Mesenchymal stem cell (in vitro differentiated cells and primary cell): Measurements from ENCODE around the gene BSG. TPM values are rescaled to one million over a fixed set of nuclear protein-coding genes. Genes with fewer than 3 reads are reported as not detected.

ENCODE experiments used
- DNase-seq: peaks from one replicate; pipeline ENCODE4 v3.0.0-alpha.2; 2013
- H2AFZ ChIP-seq: one replicate; pipeline ENCODE4 v1.6.1; 2013; ENCODE audit warnings: low read depth, mild to moderate bottlenecking, control low read depth, inconsistent platforms, low read length, moderate library complexity
- H2AK5ac ChIP-seq: 2 replicates; pipeline ENCODE4 v1.6.1; 2013; ENCODE audit warnings: low read length, moderate library complexity, mild to moderate bottlenecking, inconsistent platforms; ENCODE audit not compliant: severe bottlenecking
- H2BK120ac ChIP-seq: one replicate; pipeline ENCODE4 v1.6.1; 2013; ENCODE audit warnings: low read depth, mild to moderate bottlenecking, inconsistent platforms, low read length, moderate library complexity
- H2BK12ac ChIP-seq, 2 experiments: one replicate each; pipeline ENCODE4 v1.6.1; 2013; ENCODE audit warnings: inconsistent platforms in 2 of 2, low read length in 2 of 2, mild to moderate bottlenecking in 2 of 2, moderate library complexity in 2 of 2, control low read depth in 1 of 2
- H2BK15ac ChIP-seq: one replicate; pipeline ENCODE4 v1.6.1; 2013; ENCODE audit warnings: mild to moderate bottlenecking, low read depth, inconsistent platforms; ENCODE audit not compliant: poor library complexity, severe bottlenecking
- H2BK5ac ChIP-seq: 2 replicates; pipeline ENCODE4 v1.6.1; 2013; ENCODE audit warnings: low read depth, mild to moderate bottlenecking, low read length, control low read depth, inconsistent platforms; ENCODE audit not compliant: poor library complexity, severe bottlenecking
- H3K14ac ChIP-seq, 2 experiments: one replicate each; pipeline ENCODE4 v1.6.1; 2013; ENCODE audit warnings: inconsistent platforms in 2 of 2, low read length in 2 of 2, control low read depth in 1 of 2, mild to moderate bottlenecking in 1 of 2, moderate library complexity in 1 of 2
- H3K18ac ChIP-seq, 2 experiments: one replicate each; pipeline ENCODE4 v1.6.1; 2013; ENCODE audit warnings: inconsistent platforms in 2 of 2, low read length in 2 of 2, control low read depth in 1 of 2, low read depth in 1 of 2, mild to moderate bottlenecking in 1 of 2
- H3K23ac ChIP-seq, 2 experiments: one replicate each; pipeline ENCODE4 v1.6.1; 2013; ENCODE audit warnings: inconsistent platforms in 2 of 2, low read length in 2 of 2, mild to moderate bottlenecking in 2 of 2, moderate library complexity in 2 of 2, control low read depth in 1 of 2
- H3K27ac ChIP-seq: 2 replicates; pipeline ENCODE4 v1.5.1; 2013; ENCODE audit warnings: mild to moderate bottlenecking, moderate library complexity, low read length, control low read depth, inconsistent platforms; ENCODE audit not compliant: poor library complexity, severe bottlenecking
- H3K27me3 ChIP-seq, 2 experiments: 2 replicates each; pipeline versions ENCODE4 v1.6.1 to v1.7.0; 2013; ENCODE audit warnings: low read length in 2 of 2, mild to moderate bottlenecking in 2 of 2, moderate library complexity in 2 of 2, control low read depth in 1 of 2, inconsistent platforms in 1 of 2; ENCODE audit not compliant: control insufficient read depth in 1 of 2, insufficient read depth in 1 of 2
- H3K36me3 ChIP-seq, 2 experiments: 2 replicates each; pipeline versions ENCODE4 v1.6.1 to v1.7.0; 2013; ENCODE audit warnings: low read length in 2 of 2, control low read depth in 1 of 2, inconsistent platforms in 1 of 2, low read depth in 1 of 2, mild to moderate bottlenecking in 1 of 2; ENCODE audit not compliant: insufficient read depth in 2 of 2, control insufficient read depth in 1 of 2
- H3K4ac ChIP-seq, 2 experiments: one replicate each; pipeline ENCODE4 v1.6.1; 2013; ENCODE audit warnings: inconsistent platforms in 2 of 2, low read length in 2 of 2, mild to moderate bottlenecking in 2 of 2, moderate library complexity in 2 of 2, control low read depth in 1 of 2, low read depth in 1 of 2
- H3K4me1 ChIP-seq: 2 replicates; pipeline ENCODE4 v1.6.1; 2013; ENCODE audit warnings: low read depth, low read length, control low read depth; ENCODE audit not compliant: control insufficient read depth, insufficient read depth
- H3K4me2 ChIP-seq: 2 replicates; pipeline ENCODE4 v1.6.1; 2013; ENCODE audit warnings: low read length, mild to moderate bottlenecking, inconsistent platforms; ENCODE audit not compliant: poor library complexity, severe bottlenecking
- H3K4me3 ChIP-seq, 2 experiments: 2 replicates each; pipeline versions ENCODE4 v1.5.1 to v1.7.0; 2013; ENCODE audit warnings: low read length in 2 of 2, mild to moderate bottlenecking in 2 of 2, control low read depth in 1 of 2, low read depth in 1 of 2; ENCODE audit not compliant: insufficient read depth in 1 of 2
- H3K79me1 ChIP-seq: replicated peaks from 2 replicates; pipeline ENCODE4 v1.6.1; 2013; ENCODE audit warnings: mild to moderate bottlenecking, control low read depth, low read length, inconsistent platforms; ENCODE audit not compliant: poor library complexity, severe bottlenecking
- H3K9ac ChIP-seq: 2 replicates; pipeline ENCODE4 v1.7.0; 2013; ENCODE audit warnings: mild to moderate bottlenecking, low read length, moderate library complexity
- H3K9me3 ChIP-seq: 2 replicates; pipeline ENCODE4 v1.7.0; 2013; ENCODE audit warnings: mild to moderate bottlenecking, low read length; ENCODE audit not compliant: control insufficient read depth
- H4K8ac ChIP-seq: one replicate; pipeline ENCODE4 v1.6.1; 2013; ENCODE audit warnings: inconsistent platforms, mild to moderate bottlenecking, low read length, moderate library complexity
- H4K91ac ChIP-seq: one replicate; pipeline ENCODE4 v1.6.1; 2013; ENCODE audit warnings: mild to moderate bottlenecking, low read length, inconsistent platforms
- WGBS: methylation state at CpG from one replicate; pipeline ENCODE4 v1.1.7; 2013; ENCODE audit warnings: mixed read lengths; 5-methylcytosine and 5-hydroxymethylcytosine counted together
- polyA plus RNA-seq, 2 experiments: library from polyadenylated mRNA; stranded (reverse); fragments of 200-250 nt; gene quantifications; one replicate each; pipeline ENCODE4 v1.2.3, GENCODE V29; 2013

The BSG gene
- polyA plus RNA-seq (2013, experiment 1 of 2), result 617 TPM
- 607 TPM for polyA plus RNA-seq (2013, experiment 2 of 2)

- Histone ChIP-seq H3K14ac (peak within 1 kb of the TSS; percentile 79 to 89), H3K9ac (peak within 1 kb of the TSS; percentile 95), H3K36me3 (peaks cover 0 to 7% of the 10 kb centered on the region in 2 experiments), H2AFZ (peak within 1 kb of the TSS; percentile 46), H3K79me1 (no peaks in the 10 kb centered on the region), H4K91ac (peak within 1 kb of the TSS; percentile 85), H3K4me1 (peaks cover 38% of the 10 kb centered on the region), H2BK5ac (peak within 1 kb of the TSS; percentile 87), H2BK120ac (peak within 1 kb of the TSS; percentile 93), H3K4me2 (peak within 1 kb of the TSS; percentile 95), H4K8ac (peak within 1 kb of the TSS; percentile 88), H3K23ac (peak within 1 kb of the TSS; percentile 24 to 63), H2BK15ac (peak within 1 kb of the TSS; percentile 85), H3K4me3 (peak within 1 kb of the TSS; percentile 95), H3K27me3 (no peaks in the 10 kb centered on the region), H2AK5ac (peak within 1 kb of the TSS; percentile 76), H3K18ac (peak within 1 kb of the TSS; percentile 94), H3K27ac (peak within 1 kb of the TSS; percentile 98), H3K4ac (peak within 1 kb of the TSS; percentile 80 to 98), H2BK12ac (peak within 1 kb of the TSS in 1 of 2 experiments; percentile 96), H3K9me3 (no peaks in the 10 kb centered on the region)
- WGBS, result under 1% methylated on average over 60 of the region's 79 CpGs
- DNase-seq, result peak; percentile 97
These were observed at the start of gene BSG for GRCh38 chr19:572140-572742. BSG (plus strand) TSS chr19:572596; CDS start chr19:572635, 39 bp downstream.

DNA sequence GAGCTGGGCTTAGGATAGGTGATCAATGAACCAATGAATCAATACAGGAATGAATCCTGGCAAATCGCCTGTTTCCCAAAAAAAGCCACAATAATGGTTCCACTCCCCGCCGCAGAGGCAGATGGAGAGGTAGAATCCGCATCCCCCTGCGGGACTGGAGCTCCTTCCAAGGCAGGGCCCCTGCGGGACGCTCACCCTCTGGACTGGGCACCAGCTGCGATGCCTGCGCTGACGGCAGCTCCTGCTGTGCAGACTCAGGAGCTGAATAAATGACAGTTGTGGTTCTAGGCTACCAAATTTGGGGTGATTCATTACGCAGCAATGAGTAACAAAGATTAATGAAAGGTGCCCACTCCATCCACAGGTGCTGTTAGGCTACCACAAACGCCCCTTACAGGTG lies 49.7 kb upstream of the BSG start:
- H3K4ac ChIP-seq, result no peak overlapping the region

DNA sequence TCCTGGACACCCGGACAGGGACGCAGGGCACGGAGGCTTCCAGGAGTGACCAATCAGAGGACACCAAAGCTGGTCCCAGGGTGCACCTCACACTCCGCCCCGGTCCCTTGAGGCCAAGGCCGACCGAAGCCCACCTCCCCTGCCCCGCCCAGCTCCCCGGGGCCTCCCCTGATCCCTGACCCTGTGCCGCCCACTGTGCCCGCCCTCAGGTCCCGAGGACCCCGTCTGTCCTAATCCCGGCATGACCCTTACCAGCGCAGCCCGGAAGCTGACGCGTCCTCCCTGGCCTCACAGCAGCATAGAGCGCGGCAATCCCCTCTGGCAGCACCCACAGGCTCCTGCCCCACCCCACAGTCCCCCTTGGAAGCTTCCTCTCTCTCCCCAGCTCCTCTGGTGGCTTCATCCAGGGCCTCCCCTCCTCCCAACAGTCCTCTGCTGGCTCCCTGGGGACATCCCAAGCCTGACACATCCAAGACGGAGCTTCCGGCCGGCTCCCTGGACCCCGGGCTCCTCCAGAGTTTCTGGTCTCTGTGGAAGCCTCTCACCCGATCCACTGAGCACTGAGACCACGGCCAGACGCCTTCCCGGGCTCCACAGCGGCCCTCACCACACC lies 48.2 kb upstream of the BSG start:
- no peak overlapping the region for H2AFZ ChIP-seq
- H3K36me3 ChIP-seq, result peaks cover 7 to 26% of the 10 kb centered on the region in 2 experiments
- H3K23ac ChIP-seq, result no peak overlapping the region
- H3K18ac ChIP-seq, result peak overlapping the region in 1 of 2 experiments; percentile 25
- WGBS, result 80% methylated on average over 29 of the region's 29 CpGs
- H2AK5ac ChIP-seq, result no peak overlapping the region
- peak overlapping the region; percentile 48 for H4K91ac ChIP-seq
- no peak overlapping the region for H2BK120ac ChIP-seq
- H3K9ac ChIP-seq, result peak overlapping the region; percentile 54
- H3K79me1 ChIP-seq, result no peaks in the 10 kb centered on the region
- H2BK12ac ChIP-seq, result peak overlapping the region in 1 of 2 experiments; percentile 42
- no peak overlapping the region for H2BK15ac ChIP-seq
- no peaks in the 10 kb centered on the region for H3K9me3 ChIP-seq
- H2BK5ac ChIP-seq, result no peak overlapping the region
- peaks cover 0 to 13% of the 10 kb centered on the region in 2 experiments for H3K27me3 ChIP-seq
- H3K4ac ChIP-seq, result peak overlapping the region; percentile 15 to 73
- H3K4me1 ChIP-seq, result peaks cover 9% of the 10 kb centered on the region
- peak overlapping the region; percentile 76 for H4K8ac ChIP-seq
- H3K27ac ChIP-seq, result no peak overlapping the region
- DNase-seq, result peak; percentile 29
- peak overlapping the region in 1 of 2 experiments; percentile 2 for H3K14ac ChIP-seq
- no peak overlapping the region for H3K4me3 ChIP-seq
- H3K4me2 ChIP-seq, result peak overlapping the region; percentile 10

More for the DNA sequence above, 49.7 kb upstream of the BSG start:
- Histone ChIP-seq H4K91ac (no peak overlapping the region), H3K4me2 (no peak overlapping the region), H2AFZ (no peak overlapping the region), H3K27me3 (peaks cover 0 to 13% of the 10 kb centered on the region in 2 experiments), H3K79me1 (peaks cover 2% of the 10 kb centered on the region), H3K4me1 (peaks cover 22% of the 10 kb centered on the region), H2BK120ac (no peak overlapping the region), H3K14ac (no peak overlapping the region), H3K4me3 (no peak overlapping the region), H3K18ac (no peak overlapping the region), H3K23ac (no peak overlapping the region), H4K8ac (no peak overlapping the region), H2AK5ac (no peak overlapping the region), H3K36me3 (peaks cover 7 to 32% of the 10 kb centered on the region in 2 experiments), H2BK15ac (peak overlapping the region; percentile 69), H3K27ac (no peak overlapping the region), H3K9ac (no peak overlapping the region), H2BK12ac (no peak overlapping the region), H2BK5ac (no peak overlapping the region), H3K9me3 (no peaks in the 10 kb centered on the region)
- no peak for DNase-seq
- WGBS, result 95% methylated on average over 12 of the region's 12 CpGs

GRCh38 chr19:525029-525428 lies 47.4 kb upstream of the BSG start:
- peak overlapping the region in 1 of 2 experiments; percentile 37 for H3K4ac ChIP-seq

More at GRCh38 chr19:525029-525428, 47.4 kb upstream of the BSG start:
- Histone ChIP-seq H3K4me2 (no peak overlapping the region), H3K23ac (peak overlapping the region in 1 of 2 experiments; percentile 9), H3K18ac (peak overlapping the region in 1 of 2 experiments; percentile 16), H2AK5ac (no peak overlapping the region), H3K4me3 (no peak overlapping the region), H3K27ac (no peak overlapping the region), H3K9ac (no peak overlapping the region), H3K14ac (peak overlapping the region in 1 of 2 experiments; percentile 51), H2BK15ac (peak overlapping the region; percentile 56), H2BK5ac (no peak overlapping the region), H4K8ac (peak overlapping the region; percentile 8), H2BK12ac (peak overlapping the region in 1 of 2 experiments; percentile 73), H3K4me1 (peaks cover 7% of the 10 kb centered on the region), H4K91ac (no peak overlapping the region), H3K9me3 (no peaks in the 10 kb centered on the region), H2AFZ (no peak overlapping the region), H3K36me3 (peaks cover 7 to 17% of the 10 kb centered on the region in 2 experiments), H3K79me1 (no peaks in the 10 kb centered on the region), H2BK120ac (no peak overlapping the region), H3K27me3 (peaks cover 0 to 13% of the 10 kb centered on the region in 2 experiments)
- DNase-seq, result no peak
- WGBS, result 60% methylated on average over 14 of the region's 18 CpGs
